Breast epithelium (tissue), 4 donors: ENCODE data around the gene MISFA. TPM values are rescaled to one million over a fixed set of nuclear protein-coding genes. Genes with fewer than 3 reads are reported as not detected.

Experiments
- DNase-seq, 2 donors: peaks; one replicate each; pipeline ENCODE4 v3.0.0-alpha.2; 2019; ENCODE audit warnings: low spot score in 2 of 2
- H3K27ac ChIP-seq, 2 donors: fragments of 200-600 bp; sonication (generic) in 1 of 2; one replicate each; pipeline ENCODE4 v1.5.1; 2016 to 2019; ENCODE audit warnings: mild to moderate bottlenecking in 1 of 2
- H3K27me3 ChIP-seq, 2 donors: fragments of 200-600 bp; sonication (generic) in 1 of 2; one replicate each; pipeline versions ENCODE4 v1.5.1 to v1.6.0; 2017 to 2019; ENCODE audit warnings: control low read depth in 1 of 2, mild to moderate bottlenecking in 1 of 2
- H3K36me3 ChIP-seq: fragments of 200-600 bp; one replicate; pipeline ENCODE4 v1.5.1; 2019
- H3K4me1 ChIP-seq, 2 donors: fragments of 200-600 bp; sonication (generic); one replicate each; pipeline ENCODE4 v1.5.1; 2016 to 2019; ENCODE audit warnings: control low read depth in 1 of 2
- H3K4me3 ChIP-seq, 3 donors: fragments of 200-600 bp; sonication (generic); 1 replicate in 2 of 3; 2 replicates in 1 of 3; pipeline ENCODE4 v1.5.1; 2016 to 2019; ENCODE audit warnings: mild to moderate bottlenecking in 3 of 3, moderate library complexity in 2 of 3
- H3K9me3 ChIP-seq, 2 donors: fragments of 200-600 bp; sonication (generic) in 1 of 2; one replicate each; pipeline ENCODE4 v1.5.1; 2016 to 2019; ENCODE audit warnings: control low read depth in 1 of 2
- POLR2A ChIP-seq: fragments of 450-650 bp; IDR thresholded peaks from one replicate; pipeline ENCODE4 v1.6.1; 2016; ENCODE audit warnings: antibody characterized with exemption, mild to moderate bottlenecking, moderate library complexity
- POLR2AphosphoS5 ChIP-seq, 3 donors: sonication (generic); formaldehyde crosslinking; IDR thresholded peaks; one replicate each; pipeline ENCODE4 v1.6.1; 2017; ENCODE audit warnings: antibody characterized with exemption in 3 of 3
- intact Hi-C: fragments of 100-400 bp; cut with DNase I; formaldehyde crosslinking; loops from one replicate; pipeline ENCODE4 v1.15.1; 2023; ENCODE audit warnings: low total_unique reads
- total RNA-seq, 3 donors: library from RNA; depleted of rRNA; stranded (reverse); fragments of >200 nt; gene quantifications; one replicate each; pipeline ENCODE4 v1.1.0, GENCODE V29; 2016
- TF ChIP-seq, protein P1 (sequence below), 3 donors: fragments of 450-650 bp; IDR thresholded peaks; one replicate each; pipeline ENCODE4 v1.5.1; 2016 to 2017; ENCODE audit warnings: antibody characterized with exemption in 3 of 3, mild to moderate bottlenecking in 3 of 3, moderate library complexity in 3 of 3

Gene MISFA
- total RNA-seq, 3 donors from 2014 or later, result 2.6 TPM; not detected in 1

DNA sequence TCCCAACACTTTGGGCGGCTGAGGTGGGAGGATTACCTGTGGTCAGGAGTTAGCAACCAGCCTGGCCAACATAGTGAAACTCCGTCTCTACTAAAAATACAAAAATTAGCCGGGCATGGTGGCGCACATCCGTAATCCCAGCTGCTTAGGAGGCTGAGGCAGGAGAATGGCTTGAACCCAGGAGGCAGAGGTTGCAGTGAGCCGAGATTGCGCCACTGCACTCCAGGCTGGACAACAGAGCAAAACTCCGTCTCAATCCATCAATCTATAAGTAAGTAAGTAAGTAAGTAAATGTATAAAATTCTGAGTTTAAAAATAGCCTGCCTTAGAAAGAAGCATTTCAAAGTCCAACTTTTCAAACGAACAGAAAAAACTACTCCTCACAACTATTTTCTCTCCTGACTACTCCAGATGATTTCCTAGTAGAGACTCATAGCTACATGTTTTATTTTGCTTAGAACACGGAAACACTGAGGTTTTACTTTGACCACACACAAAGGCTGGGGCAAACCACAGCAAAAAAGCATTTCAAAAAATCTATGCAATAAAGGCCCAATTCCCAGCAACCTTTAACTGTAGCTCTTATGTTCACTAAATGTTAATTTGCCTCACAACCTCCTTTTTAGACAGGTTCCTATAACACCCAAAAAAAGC is 18.2 kb downstream of the MISFA start:
- Histone ChIP-seq H3K4me3 (no peak overlapping the region), H3K36me3 (peaks cover 6% of the 10 kb centered on the region), H3K27ac (peak overlapping the region in 1 of 2 donors; percentile 17), H3K4me1 (no peaks in the 10 kb centered on the region), H3K9me3 (no peaks in the 10 kb centered on the region), H3K27me3 (no peaks in the 10 kb centered on the region)
- intact Hi-C loops, result no loop called here
- DNase-seq, result no peak
- TF ChIP-seq POLR2AphosphoS5 (IDR thresholded peaks at IDR 0.05) (no peak), POLR2A (no peak)
- TF ChIP-seq, protein P1, sequence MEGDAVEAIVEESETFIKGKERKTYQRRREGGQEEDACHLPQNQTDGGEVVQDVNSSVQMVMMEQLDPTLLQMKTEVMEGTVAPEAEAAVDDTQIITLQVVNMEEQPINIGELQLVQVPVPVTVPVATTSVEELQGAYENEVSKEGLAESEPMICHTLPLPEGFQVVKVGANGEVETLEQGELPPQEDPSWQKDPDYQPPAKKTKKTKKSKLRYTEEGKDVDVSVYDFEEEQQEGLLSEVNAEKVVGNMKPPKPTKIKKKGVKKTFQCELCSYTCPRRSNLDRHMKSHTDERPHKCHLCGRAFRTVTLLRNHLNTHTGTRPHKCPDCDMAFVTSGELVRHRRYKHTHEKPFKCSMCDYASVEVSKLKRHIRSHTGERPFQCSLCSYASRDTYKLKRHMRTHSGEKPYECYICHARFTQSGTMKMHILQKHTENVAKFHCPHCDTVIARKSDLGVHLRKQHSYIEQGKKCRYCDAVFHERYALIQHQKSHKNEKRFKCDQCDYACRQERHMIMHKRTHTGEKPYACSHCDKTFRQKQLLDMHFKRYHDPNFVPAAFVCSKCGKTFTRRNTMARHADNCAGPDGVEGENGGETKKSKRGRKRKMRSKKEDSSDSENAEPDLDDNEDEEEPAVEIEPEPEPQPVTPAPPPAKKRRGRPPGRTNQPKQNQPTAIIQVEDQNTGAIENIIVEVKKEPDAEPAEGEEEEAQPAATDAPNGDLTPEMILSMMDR (IDR thresholded peaks at IDR 0.05), result no peak

DNA sequence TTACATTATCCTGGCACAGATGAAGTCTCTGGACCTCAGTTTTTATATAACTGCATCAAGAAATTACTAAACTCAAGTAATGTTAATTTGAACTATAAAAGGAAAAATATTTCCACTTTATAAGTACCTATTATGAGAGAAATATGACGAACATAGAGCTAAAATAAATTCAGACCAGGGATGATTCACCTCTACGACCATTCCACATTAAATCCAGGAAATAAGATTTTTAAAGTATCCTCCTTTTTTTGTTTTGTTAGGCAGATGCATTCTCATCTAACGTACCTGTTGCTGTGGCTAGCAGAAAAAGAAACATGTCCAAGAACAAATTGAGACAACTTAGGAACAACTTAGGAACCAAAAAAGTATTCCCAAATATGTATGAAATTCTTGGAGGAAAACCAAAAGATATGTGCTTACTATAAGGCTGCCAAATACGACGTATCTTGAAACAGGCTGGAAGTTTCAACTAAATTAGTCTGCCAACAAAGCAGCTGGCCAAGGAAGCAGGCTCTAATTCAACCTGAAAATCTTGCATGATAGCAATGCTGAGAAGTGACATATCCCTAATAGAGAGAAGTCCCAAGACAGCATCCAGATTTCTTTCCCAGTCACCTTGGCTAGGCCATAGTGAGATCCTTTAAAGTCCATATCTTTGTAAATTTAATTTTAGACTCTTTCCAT is 18.9 kb downstream of the MISFA start:
- Histone ChIP-seq H3K27ac (peak overlapping the region; percentile 0 to 17), H3K4me1 (no peaks in the 10 kb centered on the region), H3K4me3 (no peak overlapping the region), H3K27me3 (no peaks in the 10 kb centered on the region), H3K9me3 (no peaks in the 10 kb centered on the region), H3K36me3 (peaks cover 6% of the 10 kb centered on the region)
- intact Hi-C loops, result no loop called here
- no peak for TF ChIP-seq POLR2AphosphoS5 (IDR thresholded peaks at IDR 0.05)
- TF ChIP-seq, protein P1 (IDR thresholded peaks at IDR 0.05), result no peak
- no peak for DNase-seq

DNA sequence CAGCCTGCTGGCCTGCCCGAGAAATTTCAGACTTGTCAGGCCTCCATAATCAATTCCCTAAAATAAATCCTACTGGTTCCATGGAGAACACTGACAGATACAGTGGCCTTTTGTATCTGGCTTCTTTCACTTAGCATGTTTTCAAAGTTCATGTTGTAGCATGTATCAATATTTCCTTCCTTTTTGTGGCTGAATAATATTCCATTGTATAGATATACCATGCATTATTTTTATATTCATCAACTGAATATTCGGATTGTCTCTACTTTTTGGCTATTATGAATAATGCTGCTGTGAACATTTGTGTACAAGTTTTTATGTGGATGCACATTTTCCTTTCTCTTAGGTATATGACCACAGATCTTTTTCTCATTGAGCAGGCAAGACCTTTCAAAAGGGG is 24.1 kb downstream of the MISFA start:
- intact Hi-C loops, result no loop called here
- no peaks in the 10 kb centered on the region for H3K27me3 ChIP-seq
- no peak overlapping the region for H3K4me3 ChIP-seq
- H3K36me3 ChIP-seq, result no peaks in the 10 kb centered on the region
- H3K27ac ChIP-seq, result no peak overlapping the region
- H3K9me3 ChIP-seq, result no peaks in the 10 kb centered on the region
- no peaks in the 10 kb centered on the region for H3K4me1 ChIP-seq
- no peak for DNase-seq
- TF ChIP-seq POLR2A (no peak), POLR2AphosphoS5 (IDR thresholded peaks at IDR 0.05) (no peak)
- TF ChIP-seq, protein P1 (IDR thresholded peaks at IDR 0.05), result no peak

DNA sequence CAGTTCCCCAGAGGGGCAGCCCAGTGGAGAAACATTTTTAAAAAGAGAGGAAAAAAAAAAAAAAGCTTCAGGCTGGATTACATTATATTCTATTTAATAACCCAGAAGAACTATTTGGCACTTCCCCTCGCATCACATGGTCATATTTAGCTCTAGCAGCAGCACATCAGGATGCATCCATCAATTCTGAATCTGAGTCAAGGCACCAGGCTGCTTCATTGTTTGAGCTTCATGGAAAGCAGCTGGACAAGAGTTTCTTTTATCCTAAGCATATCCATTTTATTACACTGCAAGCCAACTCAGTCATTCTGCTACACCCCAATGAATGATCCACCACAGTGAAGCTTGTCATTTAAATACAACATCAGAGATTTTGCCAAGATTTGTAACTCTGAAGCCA is 24.6 kb downstream of the MISFA start:
- H3K27ac ChIP-seq, result no peak overlapping the region
- H3K4me3 ChIP-seq, result no peak overlapping the region
- H3K36me3 ChIP-seq, result no peaks in the 10 kb centered on the region
- DNase-seq, result no peak
- no peaks in the 10 kb centered on the region for H3K9me3 ChIP-seq
- TF ChIP-seq POLR2A (no peak), POLR2AphosphoS5 (IDR thresholded peaks at IDR 0.05) (no peak)
- TF ChIP-seq, protein P1 (IDR thresholded peaks at IDR 0.05), result no peak
- intact Hi-C loops, result no loop called here
- no peaks in the 10 kb centered on the region for H3K4me1 ChIP-seq
- no peaks in the 10 kb centered on the region for H3K27me3 ChIP-seq

DNA sequence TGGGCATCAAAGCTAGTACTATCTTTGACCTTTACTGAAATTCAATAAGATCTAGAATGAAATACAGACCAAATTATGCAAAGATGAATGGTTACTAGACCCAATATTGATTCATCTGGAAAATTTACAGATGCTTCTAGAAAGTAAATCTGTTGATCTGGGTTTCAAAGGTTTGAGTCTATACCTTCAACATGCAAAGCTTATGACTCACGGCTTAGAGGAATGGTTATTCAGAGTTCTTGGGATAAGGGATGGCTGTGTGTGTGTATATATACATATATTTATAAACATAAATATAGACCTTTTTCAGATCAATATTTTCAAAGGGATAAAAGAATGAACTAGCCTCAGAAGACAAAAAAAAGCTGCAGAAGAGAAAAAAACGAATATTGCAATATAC is 33.3 kb downstream of the MISFA start:
- no peaks in the 10 kb centered on the region for H3K27me3 ChIP-seq
- H3K4me1 ChIP-seq, result peaks cover 0 to 11% of the 10 kb centered on the region in 2 donors
- peak overlapping the region; percentile 76 to 93 (median 87) for H3K4me3 ChIP-seq
- no peaks in the 10 kb centered on the region for H3K36me3 ChIP-seq
- DNase-seq, result no peak
- TF ChIP-seq POLR2A (no peak), POLR2AphosphoS5 (IDR thresholded peaks at IDR 0.05) (no peak)
- TF ChIP-seq, protein P1 (IDR thresholded peaks at IDR 0.05), result no peak
- H3K27ac ChIP-seq, result no peak overlapping the region
- no peaks in the 10 kb centered on the region for H3K9me3 ChIP-seq
- intact Hi-C loops, result loop anchor here (5.0 kb wide), 1 partner anchor 819 kb away; no protein-coding TSS in a partner anchor
